Body of pancreas (tissue), 4 donors: ENCODE data around the gene CYP4F12. TPM values are rescaled to one million over a fixed set of nuclear protein-coding genes. Genes with fewer than 3 reads are reported as not detected.

Experiments used
- ATAC-seq: fragments of 150-250 bp; one replicate; pipeline ENCODE4 v1.9.1; 2016
- DNase-seq, 4 donors: peaks; one replicate each; pipeline ENCODE4 v3.0.0-alpha.2; 2019
- H3K27ac ChIP-seq, 4 donors: fragments of 200-600 bp; sonication (generic); 1 replicate in 3 of 4; 2 replicates in 1 of 4; pipeline versions ENCODE4 v1.5.1 to v1.6.1; 2016 to 2019; ENCODE audit warnings: mild to moderate bottlenecking in 1 of 4, mixed read lengths in 1 of 4, moderate library complexity in 1 of 4
- H3K27me3 ChIP-seq, 2 donors: fragments of 200-600 bp; sonication (generic); one replicate each; pipeline ENCODE4 v1.6.0; 2016; ENCODE audit warnings: mild to moderate bottlenecking in 1 of 2
- H3K36me3 ChIP-seq, 2 donors: fragments of 200-600 bp; sonication (generic); replicated peaks in 1 of 2; 2 replicates each; pipeline ENCODE4 v1.5.1; 2016; ENCODE audit warnings: low read depth in 2 of 2; ENCODE audit not compliant: insufficient read depth in 1 of 2
- H3K4me1 ChIP-seq: fragments of 200-600 bp; sonication (generic); one replicate; pipeline ENCODE4 v1.6.0; 2016
- H3K4me3 ChIP-seq, 2 donors: fragments of 200-600 bp; sonication (generic); 1 replicate in 1 of 2; 2 replicates in 1 of 2; pipeline ENCODE4 v1.5.1; 2016 to 2019
- H3K9me3 ChIP-seq, 3 donors: fragments of 200-600 bp; sonication (generic); 1 replicate in 2 of 3; 2 replicates in 1 of 3; pipeline ENCODE4 v1.5.1; 2016
- CTCF ChIP-seq, 7 experiments: fragments of 450-650 bp in 4 of 7; fragments of 200-600 bp in 3 of 7; sonication (generic) in 3 of 7; IDR thresholded peaks; one replicate each; pipeline ENCODE4 v1.5.1; 2016 to 2019; ENCODE audit warnings: antibody characterized with exemption in 7 of 7
- POLR2A ChIP-seq, 3 donors: fragments of 450-650 bp; IDR thresholded peaks; one replicate each; pipeline ENCODE4 v1.6.1; 2016; ENCODE audit warnings: antibody characterized with exemption in 3 of 3, mild to moderate bottlenecking in 2 of 3
- WGBS, 2 donors: methylation state at CpG; one replicate each; pipeline ENCODE4 v1.1.5; 2017; 5-methylcytosine and 5-hydroxymethylcytosine counted together
- intact Hi-C: fragments of 100-400 bp; cut with DNase I; formaldehyde crosslinking; loops from one replicate; pipeline ENCODE4 v1.15.1; 2023
- total RNA-seq, 2 donors: library from RNA; depleted of rRNA; stranded (reverse); fragments of >200 nt; gene quantifications; one replicate each; pipeline ENCODE4 v1.1.0, GENCODE V29; 2016

Gene CYP4F12
- total RNA-seq, 2 donors from 2014 or later: 15.8 TPM; not detected in 1

- no peaks in the 10 kb centered on the region for H3K36me3 ChIP-seq
- no peaks in the 10 kb centered on the region for H3K4me1 ChIP-seq
- intact Hi-C loops: no loop called here
- ATAC-seq (no peak), DNase-seq (no peak)
- no peaks in the 10 kb centered on the region for H3K9me3 ChIP-seq
- no peaks in the 10 kb centered on the region for H3K27me3 ChIP-seq
- H3K4me3 ChIP-seq: no peak overlapping the region
- WGBS, 2 donors: 26 to 43% methylated on average over 6 of the region's 6 CpGs
- no peak for TF ChIP-seq CTCF (IDR thresholded peaks at IDR 0.05)
- TF ChIP-seq POLR2A (IDR thresholded peaks at IDR 0.05): no peak
- H3K27ac ChIP-seq: no peak overlapping the region
Measured at GRCh38 chr19:15733895-15734294, 61.0 kb downstream of the CYP4F12 start.

- peaks cover 0 to 3% of the 10 kb centered on the region in 2 donors for H3K27me3 ChIP-seq
Measured at GRCh38 chr19:15737722-15738121, 64.8 kb downstream of the CYP4F12 start, which contains the start of gene OR10H3. OR10H3 (plus strand) TSS chr19:15737985; CDS start chr19:15741393, 3,408 bp downstream.

GRCh38 chr19:15740785-15741184 is 67.9 kb downstream of the CYP4F12 start:
- no peak overlapping the region for H3K27ac ChIP-seq
- H3K36me3 ChIP-seq: no peaks in the 10 kb centered on the region
- H3K27me3 ChIP-seq: peaks cover 0 to 3% of the 10 kb centered on the region in 2 donors
- TF ChIP-seq POLR2A (IDR thresholded peaks at IDR 0.05) (no peak), CTCF (IDR thresholded peaks at IDR 0.05) (no peak)
- no peaks in the 10 kb centered on the region for H3K4me1 ChIP-seq
- ATAC-seq (no peak), DNase-seq (no peak)
- intact Hi-C loops: no loop called here
- no peak overlapping the region for H3K4me3 ChIP-seq
- no peaks in the 10 kb centered on the region for H3K9me3 ChIP-seq
- WGBS, 2 donors: 44 to 49% methylated on average over 1 of the region's 1 CpG

More at GRCh38 chr19:15737722-15738121, 64.8 kb downstream of the CYP4F12 start, which contains the start of gene OR10H3:
- Histone ChIP-seq H3K4me1 (no peaks in the 10 kb centered on the region), H3K4me3 (no peak within 1 kb of the TSS), H3K27ac (no peak within 1 kb of the TSS), H3K36me3 (no peaks in the 10 kb centered on the region), H3K9me3 (no peaks in the 10 kb centered on the region)
- DNase-seq: no peak
- TF ChIP-seq CTCF (IDR thresholded peaks at IDR 0.05): no peak
- TF ChIP-seq POLR2A (IDR thresholded peaks at IDR 0.05): no peak
- intact Hi-C loops: no loop called here
- WGBS, 2 donors: 60 to 62% methylated on average over 4 of the region's 4 CpGs
- ATAC-seq: no peak

Other genes with a start within 250 kb of the CYP4F12 start
- gene WIZ, start 223.1 kb upstream of the CYP4F12 start, total RNA-seq: 100 to 1,000 TPM in 1 of 2 donors, 10 to 100 TPM in 1; 16.1 to 111 TPM
- 1 to 10 TPM; 2.6 to 3.6 TPM for gene RASAL3, start 208.5 kb upstream of the CYP4F12 start, total RNA-seq
- gene PGLYRP2, start 193.6 kb upstream of the CYP4F12 start, total RNA-seq: not detected
- not detected for gene CYP4F22, start 164.6 kb upstream of the CYP4F12 start, total RNA-seq
- under 1 TPM in 1 of 2 donors, not detected in 1; 0.26 TPM for gene CYP4F8, start 57.9 kb upstream of the CYP4F12 start, total RNA-seq
- 1 to 10 TPM in 1 of 2 donors, under 1 TPM in 1; 0.33 to 2.6 TPM for gene CYP4F3, start 32.2 kb upstream of the CYP4F12 start, total RNA-seq
- not detected for gene OR10H2, start 54.9 kb downstream of the CYP4F12 start, total RNA-seq
- not detected for gene OR10H3, start 64.9 kb downstream of the CYP4F12 start, total RNA-seq
- not detected for gene OR10H5, start 114.6 kb downstream of the CYP4F12 start, total RNA-seq
- not detected for gene OR10H1, start 142.6 kb downstream of the CYP4F12 start, total RNA-seq
- not detected for gene CYP4F2, start 225.0 kb downstream of the CYP4F12 start, total RNA-seq